ENCODE measurements around the gene SOCS3.

The SOCS3 gene

GRCh38 chr17:78367193-78367592 is 7.3 kb upstream of the SOCS3 start:
- POLR2A ChIA-PET, result interaction anchor here (0.6 to 0.8 kb wide), 2 partner anchors 12 to 23 kb away, joined by 3 read pairs; partner anchors contain the start of gene PGS1
- TF ChIP-seq ZBTB1 (tag by site-specific recombination; IDR thresholded peaks at IDR 0.05), result no peak
- TF ChIP-seq ZNF10 (tag by site-specific recombination; IDR thresholded peaks at IDR 0.05), result no peak
- TF ChIP-seq ZNF768 (tag by site-specific recombination; IDR thresholded peaks at IDR 0.05), result no peak
- TF ChIP-seq ZFP37 (tag by site-specific recombination; IDR thresholded peaks at IDR 0.05), result no peak
- H3K36me3 ChIP-seq (ENCODE audit: control insufficient read depth in 2 of 2, insufficient read depth in 1 of 2, low read length in 2 of 2), result no peaks in the 10 kb centered on the region
- H3K4me1 ChIP-seq (ENCODE audit: control insufficient read depth, insufficient read depth, low read length), result no peaks in the 10 kb centered on the region
- H3K9me3 ChIP-seq (ENCODE audit: control insufficient read depth, insufficient read depth, low read depth, low read length), result no peaks in the 10 kb centered on the region
- H3K4me3 ChIP-seq (ENCODE audit: low read depth, low read length), result no peak overlapping the region
- CTCF ChIA-PET, result interaction anchor here (0.6 to 2.3 kb wide), 4 partner anchors 13 to 55 kb away, joined by 4 to 7 read pairs (median 4); no protein-coding TSS in a partner anchor
- no peak overlapping the region for H3K27ac ChIP-seq (ENCODE audit: extremely low read depth, low read depth, low read length)

GRCh38 chr17:78366109-78366848 is 6.4 kb upstream of the SOCS3 start:
- ChIA-PET POLR2A (interaction anchor here (0.6 to 0.8 kb wide), 2 partner anchors 12 to 22 kb away, joined by 3 read pairs; partner anchors contain the start of gene PGS1), CTCF (interaction anchor here (0.6 to 2.3 kb wide), 4 partner anchors 24 to 56 kb away, joined by 3 to 7 read pairs (median 4); no protein-coding TSS in a partner anchor)
- Histone ChIP-seq H3K4me3 (ENCODE audit: low read depth, low read length) (no peak overlapping the region), H3K36me3 (ENCODE audit: control insufficient read depth in 2 of 2, insufficient read depth in 1 of 2, low read length in 2 of 2) (no peaks in the 10 kb centered on the region), H3K9me3 (ENCODE audit: control insufficient read depth, insufficient read depth, low read depth, low read length) (no peaks in the 10 kb centered on the region), H3K4me1 (ENCODE audit: control insufficient read depth, insufficient read depth, low read length) (no peaks in the 10 kb centered on the region), H3K27ac (ENCODE audit: extremely low read depth, low read depth, low read length) (no peak overlapping the region)
- TF ChIP-seq ZNF324 (tag by site-specific recombination; IDR thresholded peaks at IDR 0.05), result no peak
- peak; percentile 60 for TF ChIP-seq ZIC2 (tag by site-specific recombination; IDR thresholded peaks at IDR 0.05)
- no peak for TF ChIP-seq GLIS1 (tag by site-specific recombination; IDR thresholded peaks at IDR 0.05)
- TF ChIP-seq ZNF398 (tag by site-specific recombination; IDR thresholded peaks at IDR 0.05), result peak; percentile 22; the same call in 1 of the 2 replicates
- no peak for TF ChIP-seq ZNF692 (tag by site-specific recombination; IDR thresholded peaks at IDR 0.05)
- TF ChIP-seq ZFP41 (tag by site-specific recombination; IDR thresholded peaks at IDR 0.05; ENCODE audit: borderline replicate concordance), result no peak
- TF ChIP-seq ZNF791 (tag by site-specific recombination; IDR thresholded peaks at IDR 0.05), result no peak
- TF ChIP-seq BCL6B (tag by site-specific recombination; IDR thresholded peaks at IDR 0.05), result no peak
- no peak for TF ChIP-seq ZNF423 (tag by site-specific recombination; IDR thresholded peaks at IDR 0.05)
- TF ChIP-seq ZNF266 (tag by site-specific recombination; IDR thresholded peaks at IDR 0.05; ENCODE audit: low read depth), result no peak
- TF ChIP-seq BCL11B (tag by site-specific recombination; IDR thresholded peaks at IDR 0.05; ENCODE audit: low read depth), result no peak
- no peak for TF ChIP-seq ZEB2 (tag by site-specific recombination; IDR thresholded peaks at IDR 0.05)
- no peak for TF ChIP-seq ZNF211 (tag by site-specific recombination; IDR thresholded peaks at IDR 0.05; ENCODE audit: low read depth)
- no peak for TF ChIP-seq ZBTB20 (tag by site-specific recombination; IDR thresholded peaks at IDR 0.05)
- no peak for TF ChIP-seq KLF10 (tag by site-specific recombination; IDR thresholded peaks at IDR 0.05)
- no peak for TF ChIP-seq ZBTB8A (tag by site-specific recombination; IDR thresholded peaks at IDR 0.05)
- TF ChIP-seq RBAK (tag by site-specific recombination; IDR thresholded peaks at IDR 0.05), result no peak
